Trophoblast cell (in vitro differentiated cells and primary cell): ENCODE data around the gene OPN4.

Source experiments
- DNase-seq, 2 donors: peaks; one replicate each; pipeline ENCODE4 v3.0.0-alpha.2; 2016
- H2AFZ ChIP-seq: 2 replicates; pipeline ENCODE4 v1.6.1; 2013; ENCODE audit warnings: low read length, moderate library complexity, mild to moderate bottlenecking; ENCODE audit not compliant: insufficient read depth, poor library complexity
- H2AK5ac ChIP-seq: 2 replicates; pipeline ENCODE4 v1.6.1; 2013; ENCODE audit warnings: mild to moderate bottlenecking, low read length
- H2BK120ac ChIP-seq: 2 replicates; pipeline ENCODE4 v1.6.1; 2013; ENCODE audit warnings: low read length, mild to moderate bottlenecking, moderate library complexity; ENCODE audit not compliant: insufficient read depth, poor library complexity
- H2BK12ac ChIP-seq: 2 replicates; pipeline ENCODE4 v1.6.1; 2013; ENCODE audit warnings: mild to moderate bottlenecking, low read length, moderate library complexity
- H2BK5ac ChIP-seq: 2 replicates; pipeline ENCODE4 v1.6.1; 2013; ENCODE audit warnings: low read length, low read depth, moderate library complexity, mild to moderate bottlenecking; ENCODE audit not compliant: poor library complexity
- H3K14ac ChIP-seq: 2 replicates; pipeline ENCODE4 v1.6.1; 2013; ENCODE audit warnings: mild to moderate bottlenecking, low read length
- H3K18ac ChIP-seq: 2 replicates; pipeline ENCODE4 v1.6.1; 2013; ENCODE audit warnings: mild to moderate bottlenecking, low read length
- H3K23ac ChIP-seq: 2 replicates; pipeline ENCODE4 v1.6.1; 2013; ENCODE audit warnings: low read length
- H3K27ac ChIP-seq: 2 replicates; pipeline ENCODE4 v1.5.1; 2013; ENCODE audit warnings: low read depth, mild to moderate bottlenecking, inconsistent platforms, low read length, moderate library complexity
- H3K27me3 ChIP-seq: 2 replicates; pipeline ENCODE4 v1.6.1; 2013; ENCODE audit warnings: inconsistent platforms, mild to moderate bottlenecking, low read length, moderate library complexity; ENCODE audit not compliant: insufficient read depth
- H3K36me3 ChIP-seq, 2 experiments: 1 replicate in 1 of 2; 2 replicates in 1 of 2; pipeline ENCODE4 v1.6.1; 2013; ENCODE audit warnings: low read length in 2 of 2, mild to moderate bottlenecking in 2 of 2, moderate library complexity in 1 of 2; ENCODE audit not compliant: insufficient read depth in 2 of 2, control insufficient read depth in 1 of 2
- H3K4ac ChIP-seq: 2 replicates; pipeline ENCODE4 v1.6.1; 2013; ENCODE audit warnings: low read depth, mild to moderate bottlenecking, low read length, moderate library complexity
- H3K4me1 ChIP-seq, 2 experiments: 1 replicate in 1 of 2; 2 replicates in 1 of 2; pipeline ENCODE4 v1.6.1; 2013; ENCODE audit warnings: low read length in 2 of 2, mild to moderate bottlenecking in 2 of 2, moderate library complexity in 1 of 2; ENCODE audit not compliant: insufficient read depth in 2 of 2, control insufficient read depth in 1 of 2
- H3K4me2 ChIP-seq: 2 replicates; pipeline ENCODE4 v1.6.1; 2013; ENCODE audit warnings: inconsistent platforms, mild to moderate bottlenecking, low read length, moderate library complexity
- H3K4me3 ChIP-seq: 2 replicates; pipeline ENCODE4 v1.5.1; 2013; ENCODE audit warnings: mild to moderate bottlenecking, low read depth, low read length, inconsistent platforms
- H3K79me1 ChIP-seq: one replicate; pipeline ENCODE4 v1.6.1; 2013; ENCODE audit warnings: low read length
- H3K79me2 ChIP-seq: 2 replicates; pipeline ENCODE4 v1.6.1; 2013; ENCODE audit warnings: low read length, mild to moderate bottlenecking; ENCODE audit not compliant: control insufficient read depth, insufficient read depth, poor library complexity
- H3K9ac ChIP-seq: 2 replicates; pipeline ENCODE4 v1.6.1; 2013; ENCODE audit warnings: mild to moderate bottlenecking, low read length
- H3K9me3 ChIP-seq: 2 replicates; pipeline ENCODE4 v1.6.1; 2013; ENCODE audit warnings: low read depth, mild to moderate bottlenecking, control low read depth, inconsistent platforms, low read length; ENCODE audit not compliant: insufficient read depth
- H4K12ac ChIP-seq: 2 replicates; pipeline ENCODE4 v1.6.1; 2013; ENCODE audit warnings: low read depth, mild to moderate bottlenecking, low read length, moderate library complexity
- H4K8ac ChIP-seq: 2 replicates; pipeline ENCODE4 v1.6.1; 2013; ENCODE audit warnings: low read depth, mild to moderate bottlenecking, low read length, moderate library complexity
- H4K91ac ChIP-seq: one replicate; pipeline ENCODE4 v1.6.1; 2013; ENCODE audit warnings: low read depth, mild to moderate bottlenecking, low read length, moderate library complexity
- WGBS: extraction: QIAGEN DNeasy Blood & Tissue Kit; methylation state at CpG from one replicate; pipeline ENCODE4 v1.1.7; 2013; ENCODE audit warnings: missing lambda C conversion rate; ENCODE audit not compliant: insufficient read length, insufficient coverage; ENCODE audit errors: extremely low coverage; 5-methylcytosine and 5-hydroxymethylcytosine counted together

The OPN4 gene

GRCh38 chr10:86628311-86628710 lies 26.0 kb upstream of the OPN4 start:
- H3K9me3 ChIP-seq = peaks cover 3% of the 10 kb centered on the region
- no peak overlapping the region for H2BK5ac ChIP-seq
- H3K27ac ChIP-seq = no peak overlapping the region
- no peak for DNase-seq
- no peak overlapping the region for H2BK120ac ChIP-seq
- H3K4ac ChIP-seq = no peak overlapping the region
- H3K79me1 ChIP-seq = no peaks in the 10 kb centered on the region
- H3K23ac ChIP-seq = no peak overlapping the region
- no peaks in the 10 kb centered on the region for H3K79me2 ChIP-seq
- H4K8ac ChIP-seq = no peak overlapping the region
- no peak overlapping the region for H4K91ac ChIP-seq
- no peak overlapping the region for H3K4me2 ChIP-seq
- peaks cover 2 to 3% of the 10 kb centered on the region in 2 experiments for H3K4me1 ChIP-seq
- no peak overlapping the region for H3K14ac ChIP-seq
- no peak overlapping the region for H2AK5ac ChIP-seq
- H3K9ac ChIP-seq = no peak overlapping the region
- H3K4me3 ChIP-seq = no peak overlapping the region
- H2BK12ac ChIP-seq = no peak overlapping the region
- no peak overlapping the region for H3K18ac ChIP-seq
- H2AFZ ChIP-seq = no peak overlapping the region
- H4K12ac ChIP-seq = no peak overlapping the region
- H3K27me3 ChIP-seq = no peaks in the 10 kb centered on the region
- no peaks in the 10 kb centered on the region for H3K36me3 ChIP-seq
- no CpG with 5 or more reads among the region's 2 CpGs for WGBS

- H3K18ac ChIP-seq = no peak overlapping the region
- no peaks in the 10 kb centered on the region for H3K79me1 ChIP-seq
- H3K27ac ChIP-seq = no peak overlapping the region
- H2BK5ac ChIP-seq = no peak overlapping the region
- no peak overlapping the region for H3K4me3 ChIP-seq
- DNase-seq = no peak
- H3K9me3 ChIP-seq = peaks cover 3% of the 10 kb centered on the region
- H2AK5ac ChIP-seq = no peak overlapping the region
- H4K12ac ChIP-seq = no peak overlapping the region
- no peaks in the 10 kb centered on the region for H3K79me2 ChIP-seq
- H3K23ac ChIP-seq = no peak overlapping the region
- no peak overlapping the region for H3K14ac ChIP-seq
- no peak overlapping the region for H4K8ac ChIP-seq
- no peak overlapping the region for H3K4me2 ChIP-seq
- WGBS = no CpG with 5 or more reads among the region's 2 CpGs
- no peak overlapping the region for H3K4ac ChIP-seq
- no peak overlapping the region for H2AFZ ChIP-seq
- no peak overlapping the region for H4K91ac ChIP-seq
- H3K27me3 ChIP-seq = no peaks in the 10 kb centered on the region
- H2BK12ac ChIP-seq = no peak overlapping the region
- no peaks in the 10 kb centered on the region for H3K36me3 ChIP-seq
- peaks cover 2 to 3% of the 10 kb centered on the region in 2 experiments for H3K4me1 ChIP-seq
- H3K9ac ChIP-seq = no peak overlapping the region
- no peak overlapping the region for H2BK120ac ChIP-seq
These were observed 24.3 kb upstream of the OPN4 start for GRCh38 chr10:86630079-86630478.

GRCh38 chr10:86632009-86632800 lies 22.1 kb upstream of the OPN4 start:
- DNase-seq = peak in 1 of 2 donors; percentile 37
- Histone ChIP-seq H3K18ac (no peak overlapping the region), H3K27me3 (no peaks in the 10 kb centered on the region), H3K27ac (no peak overlapping the region), H3K9me3 (peaks cover 3% of the 10 kb centered on the region), H4K12ac (no peak overlapping the region), H3K9ac (no peak overlapping the region), H3K79me1 (no peaks in the 10 kb centered on the region), H2AK5ac (no peak overlapping the region), H3K23ac (no peak overlapping the region), H4K8ac (peak overlapping the region; percentile 5), H3K4me3 (no peak overlapping the region), H3K79me2 (no peaks in the 10 kb centered on the region), H3K36me3 (no peaks in the 10 kb centered on the region), H2BK5ac (no peak overlapping the region), H3K4me1 (peaks cover 2 to 3% of the 10 kb centered on the region in 2 experiments), H3K4ac (no peak overlapping the region), H2BK12ac (no peak overlapping the region), H2AFZ (peak overlapping the region; percentile 28), H3K4me2 (peak overlapping the region; percentile 87), H4K91ac (no peak overlapping the region), H2BK120ac (no peak overlapping the region), H3K14ac (no peak overlapping the region)
- WGBS = no CpG with 5 or more reads among the region's 49 CpGs

DNA sequence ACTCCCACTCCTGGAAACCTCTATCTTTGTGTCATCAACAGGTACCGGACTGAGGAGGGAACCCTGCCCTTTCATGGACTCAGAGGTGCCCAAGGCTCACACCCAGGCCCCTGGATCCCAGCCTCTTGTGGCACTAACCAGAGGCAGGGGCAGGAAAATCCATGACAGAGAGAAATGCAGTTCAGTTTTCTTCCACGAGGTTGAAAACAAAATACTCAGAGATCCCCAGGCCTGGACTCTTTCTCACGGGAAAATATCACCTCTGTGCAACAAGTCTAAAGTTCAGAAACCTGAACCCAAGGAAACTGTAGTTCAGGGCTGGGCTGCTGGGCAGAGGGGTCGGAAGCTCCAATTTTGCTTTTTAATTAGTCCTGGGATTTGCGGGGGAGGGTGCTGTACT lies 21.4 kb upstream of the OPN4 start:
- no peak overlapping the region for H3K14ac ChIP-seq
- H3K18ac ChIP-seq = no peak overlapping the region
- H3K23ac ChIP-seq = no peak overlapping the region
- no peak overlapping the region for H4K8ac ChIP-seq
- H3K4me2 ChIP-seq = no peak overlapping the region
- WGBS = no CpG with 5 or more reads among the region's 5 CpGs
- no peak overlapping the region for H3K9ac ChIP-seq
- no peaks in the 10 kb centered on the region for H3K79me2 ChIP-seq
- no peak overlapping the region for H3K4me3 ChIP-seq
- no peak overlapping the region for H2AK5ac ChIP-seq
- H3K9me3 ChIP-seq = peaks cover 3% of the 10 kb centered on the region
- no peak overlapping the region for H4K91ac ChIP-seq
- no peaks in the 10 kb centered on the region for H3K36me3 ChIP-seq
- H3K4ac ChIP-seq = no peak overlapping the region
- H2BK12ac ChIP-seq = no peak overlapping the region
- H2AFZ ChIP-seq = no peak overlapping the region
- no peaks in the 10 kb centered on the region for H3K79me1 ChIP-seq
- H3K27me3 ChIP-seq = no peaks in the 10 kb centered on the region
- no peak for DNase-seq
- peaks cover 2 to 3% of the 10 kb centered on the region in 2 experiments for H3K4me1 ChIP-seq
- no peak overlapping the region for H4K12ac ChIP-seq
- no peak overlapping the region for H3K27ac ChIP-seq
- no peak overlapping the region for H2BK5ac ChIP-seq
- H2BK120ac ChIP-seq = no peak overlapping the region
